Esophagus muscularis mucosa (tissue), 4 donors: ENCODE results near the gene TNNT2. TPM values are rescaled to one million over a fixed set of nuclear protein-coding genes. Genes with fewer than 3 reads are reported as not detected.

Experiments
- DNase-seq: peaks from one replicate; pipeline ENCODE4 v3.0.0-alpha.2; 2017; ENCODE audit errors: extremely low spot score
- H3K27ac ChIP-seq, 4 donors: fragments of 200-600 bp; sonication (generic); replicated peaks in 1 of 4; 1 replicate in 3 of 4; 2 replicates in 1 of 4; pipeline ENCODE4 v1.5.1; 2016 to 2019; ENCODE audit warnings: mild to moderate bottlenecking in 1 of 4
- H3K27me3 ChIP-seq, 4 donors: fragments of 200-600 bp; sonication (generic); one replicate each; pipeline versions ENCODE4 v1.5.1 to v1.6.0; 2016 to 2019
- H3K36me3 ChIP-seq, 4 donors: fragments of 200-600 bp; sonication (generic); one replicate each; pipeline ENCODE4 v1.5.1; 2016 to 2019
- H3K4me1 ChIP-seq, 4 donors: fragments of 200-600 bp; sonication (generic); one replicate each; pipeline ENCODE4 v1.5.1; 2016 to 2019
- H3K4me3 ChIP-seq, 4 donors: fragments of 200-600 bp; sonication (generic); 1 replicate in 2 of 4; 2 replicates in 2 of 4; pipeline ENCODE4 v1.5.1; 2016 to 2019; ENCODE audit warnings: mild to moderate bottlenecking in 4 of 4, moderate library complexity in 1 of 4
- H3K9me3 ChIP-seq, 4 donors: fragments of 200-600 bp; sonication (generic); 1 replicate in 3 of 4; 2 replicates in 1 of 4; pipeline ENCODE4 v1.5.1; 2016 to 2019
- CTCF ChIP-seq, 3 experiments: fragments of 200-600 bp in 2 of 3; fragments of 450-650 bp in 1 of 3; sonication (generic) in 2 of 3; IDR thresholded peaks; one replicate each; pipeline ENCODE4 v1.5.1; 2017 to 2019; ENCODE audit warnings: antibody characterized with exemption in 3 of 3, mild to moderate bottlenecking in 2 of 3, moderate library complexity in 1 of 3
- EP300 ChIP-seq: sonication (generic); formaldehyde crosslinking; IDR thresholded peaks from one replicate; pipeline ENCODE4 v1.6.1; 2017; ENCODE audit warnings: antibody characterized with exemption
- POLR2A ChIP-seq: fragments of 450-650 bp; IDR thresholded peaks from one replicate; pipeline ENCODE4 v1.6.1; 2017; ENCODE audit warnings: antibody characterized with exemption, moderate library complexity, mild to moderate bottlenecking, low read depth
- POLR2AphosphoS5 ChIP-seq, 2 donors: sonication (generic); formaldehyde crosslinking; IDR thresholded peaks; one replicate each; pipeline ENCODE4 v1.6.1; 2017; ENCODE audit warnings: antibody characterized with exemption in 2 of 2
- WGBS: methylation state at CpG from one replicate; pipeline ENCODE4 v1.1.5; 2018; 5-methylcytosine and 5-hydroxymethylcytosine counted together
- intact Hi-C: fragments of 100-400 bp; cut with DNase I; formaldehyde crosslinking; loops from one replicate; pipeline ENCODE4 v1.15.1; 2023
- total RNA-seq, 4 donors: library from RNA; depleted of rRNA; stranded (reverse); fragments of >200 nt; gene quantifications; one replicate each; pipeline versions ENCODE4 v1.1.0 to v1.2.1, GENCODE V29; 2016

TNNT2 gene
- total RNA-seq, 4 donors from 2014 or later = 0.83 to 2.0 TPM; not detected in 2

GRCh38 chr1:201361652-201362504, 15.6 kb downstream of the TNNT2 start:
- Histone ChIP-seq H3K36me3 (peaks cover 0 to 80% (median 0%) of the 10 kb centered on the region in 4 donors), H3K27me3 (peaks cover 0 to 14% (median 0%) of the 10 kb centered on the region in 4 donors), H3K9me3 (no peaks in the 10 kb centered on the region), H3K4me1 (peaks cover 0 to 11% (median 3%) of the 10 kb centered on the region in 4 donors), H3K27ac (no peak overlapping the region), H3K4me3 (no peak overlapping the region)
- no peak for DNase-seq
- intact Hi-C loops = loop anchor here (1.0 kb wide), 1 partner anchor 108 kb away; no protein-coding TSS in a partner anchor
- TF ChIP-seq POLR2A (no peak), CTCF (IDR thresholded peaks at IDR 0.05) (peak; percentile 64 to 75 (median 69))
- WGBS = 54% methylated on average over 9 of the region's 10 CpGs

GRCh38 chr1:201360901-201361651, 16.4 kb downstream of the TNNT2 start:
- WGBS = 90% methylated on average over 9 of the region's 15 CpGs
- Histone ChIP-seq H3K9me3 (no peaks in the 10 kb centered on the region), H3K36me3 (peaks cover 0 to 72% (median 0%) of the 10 kb centered on the region in 4 donors), H3K27ac (no peak overlapping the region), H3K4me3 (no peak overlapping the region), H3K27me3 (peaks cover 0 to 10% (median 0%) of the 10 kb centered on the region in 4 donors), H3K4me1 (peaks cover 0 to 11% (median 3%) of the 10 kb centered on the region in 4 donors)
- intact Hi-C loops = loop anchor here (1.0 kb wide), 1 partner anchor 107 kb away; no protein-coding TSS in a partner anchor
- no peak for DNase-seq
- TF ChIP-seq EP300 (no peak), POLR2AphosphoS5 (IDR thresholded peaks at IDR 0.05) (no peak), POLR2A (no peak), CTCF (IDR thresholded peaks at IDR 0.05) (no peak)

- no peaks in the 10 kb centered on the region for H3K9me3 ChIP-seq
- peaks cover 0 to 66% (median 0%) of the 10 kb centered on the region in 4 donors for H3K36me3 ChIP-seq
- no peak overlapping the region for H3K27ac ChIP-seq
- intact Hi-C loops = no loop called here
- 88% methylated on average over 7 of the region's 7 CpGs for WGBS
- no peak for TF ChIP-seq CTCF (IDR thresholded peaks at IDR 0.05)
- no peak for TF ChIP-seq POLR2AphosphoS5 (IDR thresholded peaks at IDR 0.05)
- no peak for TF ChIP-seq POLR2A
- no peak for TF ChIP-seq EP300
- peaks cover 0 to 10% (median 0%) of the 10 kb centered on the region in 4 donors for H3K27me3 ChIP-seq
- no peak overlapping the region for H3K4me3 ChIP-seq
- DNase-seq = no peak
- H3K4me1 ChIP-seq = peaks cover 0 to 11% (median 3%) of the 10 kb centered on the region in 4 donors
These were observed 17.0 kb downstream of the TNNT2 start for GRCh38 chr1:201360486-201360885.

- intact Hi-C loops = no loop called here
- TF ChIP-seq POLR2AphosphoS5 (IDR thresholded peaks at IDR 0.05) (no peak), POLR2A (no peak), CTCF (IDR thresholded peaks at IDR 0.05) (no peak), EP300 (no peak)
- H3K9me3 ChIP-seq = no peaks in the 10 kb centered on the region
- peaks cover 0 to 12% (median 3%) of the 10 kb centered on the region in 4 donors for H3K4me1 ChIP-seq
- H3K4me3 ChIP-seq = no peak overlapping the region
- 92% methylated on average over 2 of the region's 2 CpGs for WGBS
- H3K27me3 ChIP-seq = peaks cover 0 to 13% (median 0%) of the 10 kb centered on the region in 4 donors
- no peak overlapping the region for H3K27ac ChIP-seq
- DNase-seq = no peak
- H3K36me3 ChIP-seq = peaks cover 0 to 59% (median 0%) of the 10 kb centered on the region in 4 donors
These were observed 17.6 kb downstream of the TNNT2 start for GRCh38 chr1:201359873-201360210.
